SJSA1 (cell line): Measurements from ENCODE around the gene FABP7. TPM values are rescaled to one million over a fixed set of nuclear protein-coding genes. Genes with fewer than 3 reads are reported as not detected.

Source experiments
- DNase-seq, 2 experiments: peaks; one replicate each; pipeline ENCODE4 v3.0.0-alpha.2; 2015 to 2020; ENCODE audit warnings: low spot score in 2 of 2, low read depth in 1 of 2
- H3K27ac ChIP-seq: fragments of 250-450 bp; sonication (Bioruptor Pico); 2 replicates; pipeline ENCODE4 v1.5.1; 2020; ENCODE audit warnings: mild to moderate bottlenecking, moderate library complexity
- H3K27me3 ChIP-seq: fragments of 250-450 bp; sonication (Bioruptor Pico); replicated peaks from 2 replicates; pipeline ENCODE4 v1.5.1; 2020; ENCODE audit warnings: mild to moderate bottlenecking, moderate library complexity
- H3K36me3 ChIP-seq: fragments of 250-450 bp; sonication (Bioruptor Pico); 2 replicates; pipeline ENCODE4 v1.5.1; 2020; ENCODE audit warnings: mild to moderate bottlenecking
- H3K4me1 ChIP-seq: fragments of 250-450 bp; sonication (Bioruptor Pico); replicated peaks from 2 replicates; pipeline ENCODE4 v1.6.1; 2021; ENCODE audit warnings: mild to moderate bottlenecking
- H3K4me3 ChIP-seq: fragments of 250-450 bp; sonication (Bioruptor Pico); 2 replicates; pipeline ENCODE4 v1.5.1; 2020; ENCODE audit warnings: mild to moderate bottlenecking
- H3K9me3 ChIP-seq: fragments of 250-450 bp; sonication (Bioruptor Pico); replicated peaks from 2 replicates; pipeline ENCODE4 v1.5.1; 2020; ENCODE audit warnings: mild to moderate bottlenecking
- total RNA-seq: library from RNA; depleted of rRNA; stranded (reverse); fragments of >200 nt; shearing (Covaris generic); gene quantifications from 2 replicates; pipeline ENCODE4 v1.2.3, GENCODE V29; 2014

Gene FABP7
- total RNA-seq, 1 experiment from 2014 or later: not detected

DNA sequence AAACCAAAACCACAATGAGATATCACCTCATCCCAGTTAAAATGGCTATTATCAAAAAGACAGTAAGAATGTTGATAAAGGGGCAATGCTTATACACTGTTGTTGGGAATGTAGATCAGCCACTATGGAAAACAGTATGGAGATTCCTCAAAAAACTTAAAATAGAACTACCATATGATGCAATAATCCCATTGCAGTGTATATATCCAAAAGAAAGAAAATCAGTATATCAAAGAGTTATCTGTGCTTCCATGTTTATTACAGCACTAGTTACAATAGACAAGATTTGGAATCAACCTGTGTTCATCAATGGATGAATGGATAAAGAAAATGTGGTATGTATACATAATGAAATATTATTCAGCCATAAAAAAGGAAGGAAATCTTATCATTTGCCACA is 3.5 kb upstream of the FABP7 start:
- H3K4me1 ChIP-seq: no peaks in the 10 kb centered on the region
- H3K27ac ChIP-seq: no peak overlapping the region
- no peak overlapping the region for H3K4me3 ChIP-seq
- DNase-seq: no peak
- no peaks in the 10 kb centered on the region for H3K36me3 ChIP-seq
- peaks cover 15% of the 10 kb centered on the region for H3K27me3 ChIP-seq
- H3K9me3 ChIP-seq: no peaks in the 10 kb centered on the region

DNA sequence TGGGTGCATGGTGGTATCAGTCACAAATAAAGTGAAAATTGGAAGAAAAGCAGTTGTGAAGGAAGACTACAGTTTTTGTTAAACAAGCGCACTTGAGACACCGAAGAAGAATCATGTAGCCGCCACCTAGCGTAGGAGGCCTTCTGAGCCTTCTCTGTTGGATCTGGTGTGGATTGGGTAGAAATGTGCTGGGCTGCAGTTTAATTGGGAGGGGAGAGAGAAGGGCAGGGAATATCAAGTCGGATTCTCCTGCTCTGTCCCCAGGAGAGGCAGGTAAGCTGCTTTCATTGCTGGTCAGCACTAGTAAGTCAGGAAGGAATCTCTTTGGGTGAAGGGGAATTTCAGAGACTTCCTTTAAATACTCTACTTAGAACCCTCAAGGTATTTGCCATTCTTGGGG is 1.2 kb upstream of the FABP7 start:
- Histone ChIP-seq H3K27me3 (peaks cover 18% of the 10 kb centered on the region), H3K27ac (no peak overlapping the region), H3K4me3 (no peak overlapping the region), H3K9me3 (no peaks in the 10 kb centered on the region), H3K36me3 (no peaks in the 10 kb centered on the region), H3K4me1 (no peaks in the 10 kb centered on the region)
- DNase-seq: no peak

DNA sequence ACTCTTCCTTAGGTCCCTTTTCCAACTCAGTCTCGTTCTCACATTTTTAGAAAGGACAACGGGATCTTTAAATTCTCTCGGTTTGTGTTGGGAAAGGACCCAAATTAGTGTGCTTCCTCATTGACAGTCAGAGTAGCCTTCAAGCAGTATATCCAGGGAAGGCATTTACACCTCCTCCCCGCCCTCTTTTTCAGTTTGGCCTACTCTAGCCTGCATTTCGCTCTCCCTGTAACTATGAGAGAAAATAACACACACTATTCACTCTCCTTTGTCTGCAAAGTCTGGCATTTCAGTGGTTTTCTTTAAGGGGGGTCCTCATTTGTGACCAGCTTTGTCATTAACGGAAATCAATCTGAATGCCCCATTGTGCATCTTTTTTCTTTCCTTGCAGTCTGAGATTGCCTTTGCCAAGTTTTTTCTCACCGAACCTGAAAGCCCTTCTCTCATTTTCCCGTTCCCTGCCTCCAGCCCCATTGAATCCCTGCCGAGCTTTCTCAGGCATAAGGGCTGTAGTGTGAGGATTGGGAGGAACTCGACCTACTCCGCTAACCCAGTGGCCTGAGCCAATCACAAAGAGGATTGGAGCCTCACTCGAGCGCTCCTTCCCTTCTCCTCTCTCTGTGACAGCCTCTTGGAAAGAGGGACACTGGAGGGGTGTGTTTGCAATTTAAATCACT is 393 bp upstream of the FABP7 start:
- Histone ChIP-seq H3K4me1 (no peaks in the 10 kb centered on the region), H3K9me3 (no peaks in the 10 kb centered on the region), H3K4me3 (no peak overlapping the region), H3K27ac (no peak overlapping the region), H3K27me3 (peaks cover 18% of the 10 kb centered on the region), H3K36me3 (no peaks in the 10 kb centered on the region)
- no peak for DNase-seq

DNA sequence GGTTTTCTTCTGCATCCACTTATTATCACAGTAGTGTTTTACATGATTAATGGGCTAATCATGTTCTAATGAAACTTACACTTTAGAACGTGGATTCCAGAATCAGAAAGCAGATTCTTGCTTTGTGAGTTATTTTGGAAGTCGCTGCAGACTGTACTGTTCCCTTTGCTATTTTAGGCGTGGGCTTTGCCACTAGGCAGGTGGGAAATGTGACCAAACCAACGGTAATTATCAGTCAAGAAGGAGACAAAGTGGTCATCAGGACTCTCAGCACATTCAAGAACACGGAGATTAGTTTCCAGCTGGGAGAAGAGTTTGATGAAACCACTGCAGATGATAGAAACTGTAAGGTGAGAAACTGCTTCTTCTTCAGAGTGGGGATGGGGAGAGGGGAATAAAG is 598 bp downstream of the FABP7 start:
- Histone ChIP-seq H3K4me1 (no peaks in the 10 kb centered on the region), H3K9me3 (no peaks in the 10 kb centered on the region)

DNA sequence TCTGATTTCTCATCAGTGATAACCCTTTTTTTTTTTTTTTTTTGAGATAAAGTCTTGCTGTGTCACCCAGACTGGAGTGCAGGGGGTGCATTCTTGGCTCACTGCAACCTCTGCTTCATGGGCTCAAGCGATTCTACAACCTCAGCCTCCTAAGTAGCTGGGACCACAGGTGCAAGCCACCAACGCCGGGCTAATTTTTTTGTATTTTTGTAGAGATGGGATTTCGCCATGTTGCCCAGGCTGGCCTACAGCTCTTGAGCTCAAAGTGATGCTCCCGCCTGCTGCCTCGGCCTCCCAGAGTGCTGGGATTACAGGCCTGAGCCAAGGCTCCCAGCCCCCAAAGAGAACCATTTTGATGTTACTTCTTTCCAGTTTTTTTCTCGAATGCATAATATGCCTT is 2.2 kb downstream of the FABP7 start:
- H3K4me3 ChIP-seq: no peak overlapping the region
- no peaks in the 10 kb centered on the region for H3K36me3 ChIP-seq
- DNase-seq: no peak
- no peaks in the 10 kb centered on the region for H3K4me1 ChIP-seq
- H3K27ac ChIP-seq: no peak overlapping the region
- peaks cover 18% of the 10 kb centered on the region for H3K27me3 ChIP-seq
- no peaks in the 10 kb centered on the region for H3K9me3 ChIP-seq

More for the DNA sequence above, 598 bp downstream of the FABP7 start:
- Histone ChIP-seq H3K4me3 (no peak overlapping the region), H3K36me3 (no peaks in the 10 kb centered on the region), H3K27ac (no peak overlapping the region), H3K27me3 (peaks cover 18% of the 10 kb centered on the region)
- no peak for DNase-seq

DNA sequence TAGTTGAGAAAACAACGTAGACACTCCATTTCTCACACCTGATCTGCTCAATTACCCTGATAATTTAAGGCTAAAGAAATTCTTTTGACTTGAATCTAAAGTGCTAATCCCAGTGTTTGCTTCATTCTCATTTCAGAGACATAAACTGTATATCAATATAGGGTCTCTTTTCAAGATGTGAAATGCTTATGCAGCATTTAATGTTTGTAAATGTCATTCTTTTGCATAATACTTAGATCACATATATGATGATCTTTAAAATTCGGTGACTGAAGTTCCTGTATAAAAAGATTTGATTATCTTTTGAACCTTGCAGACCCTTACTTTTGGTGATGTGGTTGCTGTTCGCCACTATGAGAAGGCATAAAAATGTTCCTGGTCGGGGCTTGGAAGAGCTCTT is 3.9 kb downstream of the FABP7 start:
- peaks cover 21% of the 10 kb centered on the region for H3K27me3 ChIP-seq
- H3K27ac ChIP-seq: no peak overlapping the region
- no peak for DNase-seq

DNA sequence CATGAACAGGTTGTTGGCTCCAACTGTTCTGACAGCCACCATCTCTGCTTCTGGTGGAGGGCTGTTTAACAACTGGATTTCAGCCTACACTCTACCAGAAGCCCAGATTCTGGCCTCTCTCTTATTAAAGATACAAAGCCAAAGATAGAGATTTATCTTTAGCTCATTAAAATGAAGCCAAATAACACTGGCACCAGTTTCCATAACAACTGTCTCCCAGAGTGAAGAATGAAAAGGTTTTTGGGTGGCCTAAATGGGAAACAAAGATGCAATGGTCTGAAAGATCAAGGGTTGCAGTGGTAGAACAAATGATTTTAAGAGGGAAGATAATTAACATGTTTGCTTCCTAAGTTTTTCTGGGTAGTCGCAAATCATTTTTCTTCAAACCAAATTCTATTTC is 6.4 kb downstream of the FABP7 start:
- Histone ChIP-seq H3K27me3 (peaks cover 19% of the 10 kb centered on the region), H3K4me1 (peaks cover 9% of the 10 kb centered on the region), H3K36me3 (no peaks in the 10 kb centered on the region), H3K27ac (no peak overlapping the region), H3K9me3 (no peaks in the 10 kb centered on the region), H3K4me3 (no peak overlapping the region)
- no peak for DNase-seq

More for the DNA sequence above, 3.9 kb downstream of the FABP7 start:
- H3K4me3 ChIP-seq: no peak overlapping the region
- no peaks in the 10 kb centered on the region for H3K36me3 ChIP-seq
- no peaks in the 10 kb centered on the region for H3K9me3 ChIP-seq
- no peaks in the 10 kb centered on the region for H3K4me1 ChIP-seq

DNA sequence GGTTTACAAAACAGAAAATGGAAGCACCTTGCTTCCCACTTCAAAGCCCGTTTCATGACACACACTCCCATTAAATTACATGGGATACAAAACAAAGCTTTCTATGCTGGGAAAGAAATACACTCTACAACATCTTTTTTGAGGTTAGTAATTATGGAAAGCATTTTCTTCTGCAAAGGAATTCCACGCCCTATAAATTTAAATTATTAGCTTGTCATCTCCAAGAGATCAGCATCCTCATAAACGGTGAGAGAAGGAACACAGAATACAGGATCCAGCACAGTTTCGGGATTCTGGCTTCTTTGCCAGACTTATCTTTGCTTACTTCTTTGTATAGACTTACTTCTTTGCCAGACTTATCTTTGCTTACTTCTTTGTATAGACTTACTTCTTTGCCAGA is 8.2 kb downstream of the FABP7 start:
- no peak overlapping the region for H3K27ac ChIP-seq
- H3K9me3 ChIP-seq: no peaks in the 10 kb centered on the region
- H3K4me3 ChIP-seq: no peak overlapping the region
- no peak for DNase-seq
- no peaks in the 10 kb centered on the region for H3K36me3 ChIP-seq
- peaks cover 19% of the 10 kb centered on the region for H3K27me3 ChIP-seq
- H3K4me1 ChIP-seq: peaks cover 9% of the 10 kb centered on the region

DNA sequence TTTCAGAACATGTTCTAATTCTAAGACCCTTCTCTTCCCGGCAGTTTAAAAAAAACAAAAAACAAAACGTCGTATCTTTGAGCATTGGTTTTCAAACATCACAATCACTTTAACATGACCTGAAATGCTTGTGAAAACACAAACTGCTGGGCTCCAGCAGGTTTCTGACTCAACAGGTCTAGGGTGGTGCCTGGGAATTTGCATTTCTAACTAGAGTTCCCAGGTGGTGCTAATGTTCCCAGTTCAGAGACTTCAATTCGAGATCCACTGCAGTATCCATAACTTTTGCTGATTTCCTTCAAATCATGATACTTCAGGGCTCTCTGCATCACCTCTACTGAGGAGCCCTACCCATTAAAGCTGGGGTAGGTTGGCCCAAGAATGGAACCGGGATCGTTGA is 8.7 kb downstream of the FABP7 start:
- Histone ChIP-seq H3K36me3 (no peaks in the 10 kb centered on the region), H3K9me3 (no peaks in the 10 kb centered on the region), H3K4me3 (no peak overlapping the region), H3K27ac (no peak overlapping the region), H3K27me3 (peaks cover 16% of the 10 kb centered on the region), H3K4me1 (peaks cover 9% of the 10 kb centered on the region)
- no peak for DNase-seq

DNA sequence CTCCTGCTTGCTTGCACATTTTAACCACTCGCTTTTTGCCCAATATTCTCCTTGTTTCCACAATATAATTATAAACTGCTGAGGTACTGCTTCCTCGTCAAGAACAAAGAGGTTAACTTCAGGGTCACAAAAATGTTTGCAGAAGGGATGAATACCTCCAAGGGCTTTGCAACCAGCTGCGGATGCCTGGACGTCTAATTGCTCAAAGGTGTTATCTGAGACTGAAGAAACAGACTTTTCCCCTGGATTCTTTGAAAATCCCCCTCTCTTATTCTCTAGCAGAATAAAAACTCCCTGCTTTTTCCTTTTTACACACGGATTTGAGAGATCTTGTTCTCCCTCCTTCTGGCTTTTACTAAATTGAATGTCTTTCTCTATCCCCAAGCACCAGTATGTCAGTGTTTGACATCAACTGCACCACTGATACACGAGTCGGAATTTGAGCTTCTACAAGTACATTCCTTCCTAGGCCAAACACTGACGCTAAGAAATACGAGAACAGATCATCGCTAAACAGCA is 9.2 kb downstream of the FABP7 start:
- DNase-seq: no peak
- Histone ChIP-seq H3K4me1 (peaks cover 9% of the 10 kb centered on the region), H3K4me3 (peak overlapping the region; percentile 73), H3K9me3 (no peaks in the 10 kb centered on the region), H3K36me3 (no peaks in the 10 kb centered on the region), H3K27me3 (peaks cover 16% of the 10 kb centered on the region), H3K27ac (no peak overlapping the region)

DNA sequence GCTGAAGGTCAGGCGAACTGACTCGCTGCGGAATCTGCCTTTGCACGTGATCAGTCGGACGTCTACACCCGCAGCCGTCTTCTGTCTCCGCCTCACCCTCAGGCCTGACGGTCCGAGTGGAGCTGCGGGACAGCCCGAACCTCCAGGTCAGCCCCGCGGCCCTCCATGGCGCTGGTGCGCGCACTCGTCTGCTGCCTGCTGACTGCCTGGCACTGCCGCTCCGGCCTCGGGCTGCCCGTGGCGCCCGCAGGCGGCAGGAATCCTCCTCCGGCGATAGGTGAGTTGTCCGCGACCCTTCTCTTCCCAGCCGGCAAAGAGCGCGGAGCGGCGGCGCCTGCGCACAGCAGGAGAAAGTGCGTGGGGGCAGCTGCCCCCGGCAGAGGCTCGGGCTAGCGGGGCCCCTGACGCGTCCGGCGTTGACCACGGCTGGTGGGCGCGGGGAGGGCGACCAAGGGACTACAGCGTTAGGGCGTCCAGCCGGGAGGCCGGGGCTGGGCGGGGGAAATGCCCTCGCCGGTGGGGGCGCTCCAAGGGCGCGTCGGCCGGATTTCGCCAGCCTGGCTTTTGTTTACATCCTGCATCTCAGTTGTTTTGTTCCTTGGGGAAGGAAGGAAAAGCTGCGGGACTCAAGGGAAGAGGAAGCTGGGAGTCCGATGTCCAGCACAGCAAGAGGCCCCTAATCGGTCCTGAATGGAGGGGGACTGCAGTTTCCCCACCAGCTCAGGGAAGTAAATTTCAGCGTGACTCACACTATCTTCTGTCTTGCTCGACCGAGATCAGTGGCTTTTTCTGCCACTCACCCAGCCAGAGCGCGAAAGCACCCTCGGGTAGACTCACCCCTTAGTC is 9.9 kb downstream of the FABP7 start, which contains the start of gene SMPDL3A:
SMPDL3A (plus strand) TSS at position 77 of the 846 bp plus-strand sequence; CDS start at position 166, 89 bp downstream.
- peak; percentile 75 to 79 for DNase-seq
- Histone ChIP-seq H3K27me3 (peaks cover 16% of the 10 kb centered on the region), H3K4me3 (peak within 1 kb of the TSS; percentile 73), H3K27ac (peak within 1 kb of the TSS; percentile 42), H3K9me3 (no peaks in the 10 kb centered on the region), H3K36me3 (no peaks in the 10 kb centered on the region), H3K4me1 (peaks cover 9% of the 10 kb centered on the region)

DNA sequence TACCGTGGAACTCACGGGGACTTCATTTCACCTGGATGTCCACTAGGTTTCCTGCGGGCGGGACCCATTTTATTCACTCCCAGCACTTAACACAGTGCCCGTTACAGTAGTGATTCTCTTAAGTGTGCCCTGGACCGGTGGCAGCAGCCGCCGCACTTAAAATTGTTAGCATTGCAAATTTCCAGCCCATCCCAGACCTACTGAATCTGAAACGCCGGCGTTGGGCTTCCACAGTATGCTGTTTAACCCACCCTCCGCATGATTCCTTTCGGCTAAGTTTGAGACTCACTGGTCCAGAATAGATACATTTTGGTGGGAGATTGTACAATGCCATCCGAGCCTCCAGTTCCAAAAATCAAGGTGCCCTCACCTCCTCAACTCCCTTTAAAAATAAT is 10.5 kb downstream of the FABP7 start:
- DNase-seq: no peak
- H3K27ac ChIP-seq: no peak overlapping the region
- H3K27me3 ChIP-seq: peaks cover 16% of the 10 kb centered on the region
- no peaks in the 10 kb centered on the region for H3K9me3 ChIP-seq
- peak overlapping the region; percentile 73 for H3K4me3 ChIP-seq
- H3K36me3 ChIP-seq: no peaks in the 10 kb centered on the region
- H3K4me1 ChIP-seq: peaks cover 9% of the 10 kb centered on the region

DNA sequence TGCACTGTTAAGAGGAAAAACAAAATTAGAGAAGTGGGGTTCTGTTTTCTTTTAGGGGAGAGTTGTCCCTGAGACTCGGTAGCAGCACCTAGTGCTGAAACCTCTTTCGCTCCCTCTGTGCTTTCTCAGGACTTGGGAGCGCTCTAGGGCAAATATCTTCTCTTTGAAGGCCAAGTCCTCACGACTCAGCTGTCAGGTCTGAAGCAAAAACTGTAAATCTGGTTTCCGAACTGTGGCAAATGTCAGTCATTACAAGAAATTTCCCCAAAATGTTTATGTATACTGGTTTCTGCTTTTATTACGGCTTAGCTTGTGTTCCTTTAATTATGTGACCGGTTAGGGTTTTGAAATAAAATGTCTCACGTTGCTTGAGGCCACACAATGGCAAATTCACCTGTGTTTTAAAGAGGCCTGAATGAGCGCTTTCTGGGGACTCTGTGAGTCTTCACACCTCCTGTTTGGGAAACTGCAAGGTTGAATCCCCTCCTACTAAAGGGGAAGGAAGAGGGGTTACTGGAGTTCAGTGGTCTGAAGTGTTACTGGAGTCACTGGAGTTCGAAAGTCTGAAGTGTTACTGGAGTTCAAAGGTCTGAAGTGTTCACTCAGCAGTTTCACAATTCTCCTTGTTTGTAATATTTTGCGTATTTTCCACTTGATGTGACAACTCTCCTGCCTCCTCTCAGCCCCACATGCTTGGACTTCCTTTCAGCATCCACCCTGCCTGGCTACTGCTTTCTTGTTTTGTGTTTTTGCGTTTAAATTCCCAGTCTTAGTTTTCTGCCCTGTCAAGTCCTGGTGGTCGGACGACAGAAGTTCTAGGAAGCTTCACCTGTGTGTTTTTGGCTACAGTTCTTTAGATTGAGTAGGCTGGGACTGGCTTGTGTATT is 11.2 kb downstream of the FABP7 start:
- Histone ChIP-seq H3K9me3 (no peaks in the 10 kb centered on the region), H3K27ac (no peak overlapping the region), H3K4me3 (no peak overlapping the region; the same call in 1 of the 2 replicates), H3K27me3 (peaks cover 16% of the 10 kb centered on the region), H3K4me1 (peaks cover 9% of the 10 kb centered on the region), H3K36me3 (no peaks in the 10 kb centered on the region)
- DNase-seq: no peak
